Stimulated activated CD8-positive, alpha-beta memory T cell treated with anti-CD3 and anti-CD28 coated beads, Interleukin-7, amount 100 ng/mL, for 1 hour (primary cell): ENCODE results near the gene PFKFB3.
"Not testable (repeated sequence)": the region's sequence is repeated elsewhere in the genome, so short reads cannot be mapped to it uniquely, and the experiment has no call there.

ENCODE experiments used
- DNase-seq, 2 donors: peaks; one replicate each; pipeline ENCODE4 v3.0.0-alpha.2; 2020; ENCODE audit warnings: low read depth in 2 of 2

Gene PFKFB3

DNA sequence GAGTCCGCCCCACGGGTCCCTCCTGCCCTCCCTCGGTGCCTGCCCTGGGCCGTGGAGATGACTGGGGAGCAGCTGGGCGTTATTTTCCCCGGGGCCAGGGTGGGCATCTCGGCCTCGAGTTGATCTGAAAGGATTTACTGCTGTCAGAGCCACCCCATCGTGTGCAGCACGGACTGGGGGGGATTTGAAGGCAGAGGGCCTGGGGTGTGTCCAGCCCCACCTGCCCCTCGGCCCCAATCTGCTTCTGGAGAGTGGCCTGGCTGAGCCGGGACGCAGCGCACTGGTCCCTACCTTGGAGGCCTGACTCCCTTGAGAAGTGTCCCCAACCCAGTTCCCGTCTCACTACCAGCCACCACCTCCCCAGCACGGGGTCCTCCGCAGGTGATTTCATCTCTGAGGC, 24.2 kb upstream of the PFKFB3 start:
- DNase-seq: no peak

DNA sequence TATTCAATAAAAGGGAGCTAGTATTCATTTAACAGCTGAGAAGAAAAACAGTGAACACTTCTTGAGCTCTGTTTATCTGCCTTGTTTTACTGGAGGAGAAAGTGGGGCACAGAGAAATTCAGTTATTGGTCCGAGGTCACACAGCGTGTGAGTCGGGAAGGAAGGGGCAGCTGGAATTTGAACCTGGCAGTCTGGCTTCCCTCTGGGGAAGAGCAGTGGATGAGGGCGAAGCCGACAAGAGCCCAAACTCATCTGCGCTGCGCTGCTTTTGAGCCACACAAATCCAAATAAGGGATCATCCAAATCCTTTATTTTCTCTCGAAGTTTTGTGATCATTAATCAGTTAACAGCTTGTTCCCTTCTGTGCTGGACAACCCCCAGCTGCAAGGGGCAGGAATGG, 23.7 kb upstream of the PFKFB3 start:
- DNase-seq: no peak

DNA sequence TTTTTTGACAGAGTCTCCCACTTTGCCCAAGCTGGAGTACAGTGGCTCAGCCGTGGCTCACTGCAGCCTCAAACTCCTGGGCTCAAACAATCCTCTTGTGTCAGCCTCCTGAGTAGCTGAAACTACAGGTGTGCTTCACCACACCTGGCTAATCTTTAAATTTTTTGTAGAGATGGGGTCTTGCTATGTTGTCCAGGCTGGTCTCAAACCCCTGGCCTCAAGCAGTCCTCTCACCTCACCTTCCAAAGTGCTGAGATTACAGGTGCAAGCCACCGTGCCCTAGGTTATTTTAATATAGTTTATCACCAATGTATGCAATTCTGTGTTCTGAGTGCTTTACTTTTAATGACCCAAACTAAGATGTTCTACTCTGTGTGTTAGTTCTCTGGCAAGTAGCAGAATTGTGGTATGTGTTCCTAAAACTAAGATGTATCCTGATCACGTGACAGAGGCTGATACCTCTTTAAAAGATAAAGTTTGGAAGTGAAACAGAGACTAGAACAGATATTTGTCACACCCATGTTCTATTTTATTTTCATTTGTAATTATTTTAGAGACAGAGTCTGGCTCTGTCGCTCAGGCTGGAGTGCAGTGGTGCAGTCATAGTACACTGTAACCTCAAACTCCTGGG, 22.1 kb upstream of the PFKFB3 start:
- DNase-seq: no peak

DNA sequence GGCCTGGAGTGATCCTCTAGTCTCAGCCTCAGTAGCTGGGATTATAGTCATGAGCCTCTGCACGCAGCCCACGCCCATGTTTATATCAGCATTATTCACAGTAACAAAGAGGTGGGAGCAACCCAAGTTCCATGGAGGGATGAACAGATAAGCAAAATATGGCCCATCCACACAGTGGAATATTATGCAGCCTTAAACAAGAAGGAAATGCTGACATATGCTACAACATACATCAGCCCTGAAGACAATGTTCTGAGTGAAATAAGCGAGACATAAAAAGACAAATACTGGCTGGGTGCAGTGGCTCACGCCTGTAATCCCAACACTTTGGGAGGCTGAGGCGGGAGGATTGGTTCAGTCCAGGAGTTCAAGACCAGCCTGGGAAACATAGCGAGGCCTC, 21.5 kb upstream of the PFKFB3 start:
- no peak for DNase-seq

DNA sequence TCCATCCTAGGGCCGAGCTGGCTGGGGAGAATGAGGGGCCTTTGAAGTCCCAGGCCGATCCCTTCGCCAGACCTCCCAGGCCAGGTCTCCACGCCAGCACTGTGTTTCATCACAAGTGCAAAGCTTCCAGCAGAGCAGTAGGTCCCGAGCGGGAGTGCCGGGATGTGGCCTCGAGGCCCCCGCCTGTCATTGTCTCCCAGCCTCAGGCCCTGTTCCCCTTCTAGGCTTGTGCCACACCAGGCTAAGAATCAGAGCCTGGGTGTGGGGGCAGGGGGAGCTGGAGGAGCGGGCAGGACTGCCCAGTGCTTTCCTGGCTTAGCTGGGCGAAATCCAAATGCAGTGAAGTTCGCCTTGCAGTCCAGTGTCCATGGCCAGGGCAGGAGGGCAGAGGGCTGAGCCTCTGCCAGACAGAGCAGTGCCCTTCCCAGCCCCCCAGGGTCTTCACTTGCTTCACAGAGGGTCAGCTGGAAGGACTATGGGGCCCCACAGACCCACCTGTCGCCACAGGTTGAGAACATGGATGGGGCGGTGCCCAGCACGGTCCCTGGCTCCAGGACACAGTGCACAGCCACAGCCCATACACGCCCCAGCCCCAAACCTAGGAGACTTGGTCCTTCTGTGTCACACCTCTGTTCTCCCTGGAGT, 20.2 kb upstream of the PFKFB3 start:
- no peak for DNase-seq

DNA sequence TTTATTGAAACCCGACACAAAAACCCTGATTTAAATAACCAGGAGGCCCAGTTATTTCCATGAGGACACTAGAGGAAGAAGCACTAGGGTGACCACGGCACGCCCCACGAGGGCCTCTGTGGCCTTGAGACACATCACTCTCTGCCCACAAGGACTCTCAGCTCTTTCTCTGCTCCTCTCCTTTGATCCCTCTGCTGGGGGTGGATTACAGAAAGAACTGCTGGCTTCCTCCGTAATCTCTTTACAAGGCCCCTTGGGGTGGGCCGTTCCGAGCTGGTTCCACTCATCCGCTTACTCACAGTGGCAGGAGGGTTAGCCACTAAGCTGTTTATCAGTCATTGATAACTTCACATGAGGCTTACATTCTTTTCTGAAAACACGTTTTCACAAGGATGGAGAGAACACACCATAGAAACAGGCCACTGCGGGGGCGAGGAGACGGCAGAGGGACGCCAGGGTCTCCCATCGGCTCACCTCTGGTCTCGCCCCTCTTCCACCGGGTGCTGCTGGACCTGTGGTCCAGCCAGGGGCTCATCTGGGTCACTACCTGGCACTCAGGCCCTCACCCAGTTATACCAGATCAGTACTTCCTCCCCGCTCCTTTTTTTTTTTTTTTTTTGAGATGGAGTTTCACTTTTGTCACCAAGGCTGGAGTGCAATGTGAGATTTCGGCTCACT, 17.6 kb upstream of the PFKFB3 start:
- DNase-seq: no peak

DNA sequence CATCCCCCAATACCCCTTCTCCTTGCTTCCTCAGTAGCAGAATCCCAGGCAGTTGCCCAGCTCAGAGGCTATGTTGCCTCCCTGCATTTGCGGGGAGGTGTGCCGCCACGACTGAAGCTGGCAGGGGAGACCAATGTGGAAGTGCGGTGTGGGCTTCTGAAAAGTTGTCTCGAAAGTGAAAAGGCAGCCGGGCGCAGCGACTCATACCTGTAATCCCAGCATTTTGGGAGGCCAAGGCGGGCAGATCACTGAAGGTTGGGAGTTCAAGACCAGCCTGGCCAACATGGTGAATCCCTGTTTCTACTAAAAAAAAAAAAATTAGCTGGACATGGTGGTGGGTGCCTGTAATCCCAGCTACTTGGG, 15.9 kb upstream of the PFKFB3 start:
- no peak for DNase-seq

DNA sequence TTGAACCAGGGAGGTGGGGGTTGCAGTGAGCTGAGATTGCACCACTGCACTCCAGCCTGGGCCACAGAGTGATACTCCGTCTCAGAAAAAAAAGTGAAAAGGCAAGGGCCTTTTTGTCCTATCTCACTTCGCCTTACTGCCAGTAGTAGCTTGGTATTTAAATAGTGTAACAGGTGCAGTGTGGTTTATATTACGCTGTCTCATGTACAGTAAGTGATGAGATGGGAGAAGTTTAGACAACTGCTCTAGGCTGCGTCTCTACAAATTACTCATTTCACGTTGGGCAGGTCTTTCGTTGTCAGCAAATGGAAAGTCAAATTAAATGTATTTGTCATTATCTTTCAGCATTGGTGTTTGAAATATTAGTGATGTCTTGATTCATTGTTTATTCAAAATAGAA, 15.5 kb upstream of the PFKFB3 start:
- no peak for DNase-seq

DNA sequence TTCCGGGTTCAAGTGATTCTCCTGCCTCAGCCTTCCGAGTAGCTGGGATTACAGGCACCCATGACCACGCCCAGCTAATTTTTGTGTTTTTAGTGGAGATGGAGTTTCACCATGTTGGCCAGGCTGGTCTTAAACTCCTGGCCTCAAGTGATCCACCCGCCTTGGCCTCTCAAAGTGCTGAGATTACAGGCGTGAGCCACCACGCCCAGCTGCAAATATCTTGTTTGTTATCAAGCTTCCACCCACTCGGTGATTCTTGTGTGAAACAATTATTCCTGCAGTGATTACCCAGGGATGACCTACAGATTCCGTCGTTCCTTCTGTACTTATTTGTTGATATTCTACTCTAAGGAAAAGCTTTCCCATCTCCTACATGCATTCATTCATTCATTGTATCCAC, 12.7 kb upstream of the PFKFB3 start:
- not testable (repeated sequence) for DNase-seq

DNA sequence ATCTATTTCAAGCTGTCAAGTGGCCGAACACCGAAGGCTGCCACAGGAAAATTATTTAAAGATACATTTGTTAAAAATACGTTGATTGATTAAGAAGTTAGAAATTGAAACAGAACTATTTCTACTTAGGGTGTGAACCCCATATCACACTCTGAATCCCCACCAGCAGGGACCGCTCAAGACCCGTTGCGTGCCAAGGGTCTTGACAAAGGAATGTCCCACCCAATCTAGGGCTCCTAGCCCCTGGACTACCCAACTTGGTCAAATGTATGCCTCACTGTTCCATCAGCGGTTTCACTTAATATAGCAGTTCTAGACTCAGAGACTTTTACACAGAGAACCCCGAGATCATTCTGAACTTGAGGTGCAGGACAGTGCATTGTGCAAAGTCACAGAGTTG, 11.6 kb upstream of the PFKFB3 start:
- no peak for DNase-seq

DNA sequence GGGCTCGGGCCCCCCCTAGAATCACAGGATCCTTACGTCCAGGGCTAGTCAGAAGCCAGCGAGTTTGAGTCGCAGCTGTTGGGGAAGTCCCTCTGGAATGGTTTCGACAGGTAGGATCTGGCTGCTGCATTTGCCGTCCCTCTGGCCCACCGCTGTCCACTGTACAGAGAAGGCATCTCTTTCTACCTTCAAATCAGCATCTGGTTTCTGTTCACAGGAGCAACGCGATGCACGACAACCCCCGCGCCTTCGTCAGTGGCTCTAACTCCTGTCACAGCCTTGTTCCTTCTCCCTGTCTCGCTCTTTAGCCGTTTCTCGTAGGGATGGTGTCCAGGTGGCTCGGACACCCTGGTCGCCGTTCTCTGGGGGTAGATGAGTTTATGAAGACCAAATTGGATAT, 11.2 kb upstream of the PFKFB3 start:
- DNase-seq: no peak

DNA sequence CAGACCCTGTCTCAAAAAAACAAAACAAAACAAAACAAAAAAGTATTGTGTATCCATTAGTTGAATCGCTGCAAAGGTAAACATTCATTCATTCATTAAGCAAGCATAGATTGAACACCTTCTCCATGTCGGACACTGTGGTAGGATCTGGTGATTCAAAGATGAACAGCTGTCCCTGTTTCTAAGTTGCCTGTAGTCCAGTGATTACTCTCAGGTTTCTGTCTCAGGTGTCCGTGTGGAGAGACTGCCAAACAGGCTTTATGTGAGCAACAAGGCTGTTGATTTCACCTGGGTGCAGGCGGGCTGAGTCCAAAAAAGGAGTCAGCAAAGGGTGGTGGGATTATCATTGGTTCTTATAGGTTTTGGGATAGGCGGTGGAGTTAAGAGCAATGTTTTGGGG, 9.4 kb upstream of the PFKFB3 start:
- DNase-seq: not testable (repeated sequence)

DNA sequence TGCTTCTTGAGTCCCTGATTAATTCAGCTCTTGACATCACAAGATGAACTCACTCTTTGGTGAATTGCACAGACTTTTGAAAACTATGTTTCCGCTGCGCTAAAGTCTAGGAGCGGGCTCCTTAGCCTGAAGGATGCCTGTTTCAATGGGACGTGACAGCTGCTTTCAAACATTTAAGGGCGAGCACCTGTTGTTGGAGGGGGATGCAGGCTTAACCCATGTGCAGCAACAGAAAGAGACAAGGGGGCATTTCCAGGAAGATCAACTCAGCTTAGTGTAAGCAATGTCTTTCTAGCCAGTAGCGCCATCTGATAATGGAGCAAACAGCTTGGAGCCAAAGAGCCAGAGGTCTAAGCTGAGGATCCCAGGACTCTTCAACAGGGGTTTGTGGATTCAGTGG, 8.4 kb upstream of the PFKFB3 start:
- no peak for DNase-seq

DNA sequence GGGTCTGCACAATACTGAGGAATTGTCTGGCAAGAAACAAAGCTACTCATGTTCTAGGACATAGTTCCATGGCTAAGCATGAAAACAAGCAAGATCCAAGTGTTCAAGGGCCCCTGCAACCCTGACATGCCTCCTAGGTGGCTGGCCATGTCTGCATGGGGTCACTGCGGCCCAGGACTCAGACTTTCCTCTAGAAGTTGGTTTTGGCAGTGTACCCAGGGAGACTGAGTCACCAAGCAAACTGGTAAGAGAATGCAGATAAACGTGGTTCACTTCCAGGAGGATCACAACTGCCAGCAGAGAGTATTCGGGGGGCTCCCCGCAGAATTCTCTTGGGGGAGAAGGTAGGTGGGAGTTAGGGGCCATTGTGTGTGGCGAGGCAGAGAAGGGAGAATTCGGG, 7.4 kb upstream of the PFKFB3 start:
- no peak for DNase-seq

DNA sequence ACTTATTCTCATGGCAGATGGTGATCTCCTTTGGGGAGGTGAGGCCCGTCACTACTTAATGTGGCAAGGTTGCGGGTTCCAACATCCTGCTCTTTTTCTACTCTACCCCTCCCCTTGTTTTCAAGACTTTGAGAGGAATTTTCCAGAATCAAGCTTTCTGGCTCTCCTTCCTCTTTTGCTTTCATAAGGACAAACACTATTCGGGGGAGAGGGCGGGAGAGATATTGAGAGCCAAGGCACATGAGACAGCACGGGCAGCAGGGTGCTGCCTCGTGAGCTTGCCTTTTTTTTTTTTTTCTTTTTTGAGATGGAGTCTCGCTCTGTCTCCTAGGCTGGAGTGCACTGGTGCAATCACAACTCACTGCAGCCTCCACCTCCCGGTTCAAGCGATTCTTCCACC, 6.9 kb upstream of the PFKFB3 start:
- no peak for DNase-seq

DNA sequence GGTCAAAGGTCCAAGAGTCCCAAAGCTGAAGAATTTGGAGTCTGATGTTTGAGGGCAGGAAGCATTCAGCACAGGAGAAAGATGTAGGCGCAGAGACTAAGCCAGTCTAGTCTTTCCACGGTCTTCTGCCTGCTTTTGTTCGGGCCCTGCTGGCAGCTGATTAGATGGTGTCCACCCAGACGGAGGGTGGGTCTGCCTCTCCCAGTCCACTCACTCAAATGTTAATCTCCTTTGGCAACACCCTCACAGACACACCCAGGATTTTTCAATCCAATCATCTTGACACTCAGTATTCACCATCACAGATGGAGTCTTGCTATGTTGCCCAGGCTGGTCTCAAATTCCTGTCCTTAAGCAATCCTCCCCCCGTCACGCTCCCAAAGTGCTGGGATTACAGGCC, 6.2 kb upstream of the PFKFB3 start:
- not testable (repeated sequence) for DNase-seq

DNA sequence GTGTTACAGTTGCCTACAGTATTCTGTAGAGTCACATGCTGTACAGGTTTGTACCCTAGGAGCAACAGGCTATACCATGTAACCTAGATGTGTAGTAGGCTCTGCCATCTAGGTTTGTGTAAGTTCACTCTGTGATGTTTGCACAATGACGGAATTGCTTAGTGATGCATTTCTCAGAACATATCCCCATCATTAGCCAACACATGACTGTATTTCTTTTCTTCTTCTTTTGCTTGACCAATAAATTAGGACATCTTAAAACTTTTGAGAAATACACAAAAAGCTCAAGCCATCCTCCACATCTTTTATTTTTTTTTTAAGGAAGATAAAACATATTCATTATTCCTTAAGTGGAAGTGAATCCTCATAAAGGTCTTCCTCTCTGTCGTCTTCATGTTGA, 5.4 kb upstream of the PFKFB3 start:
- DNase-seq: no peak

DNA sequence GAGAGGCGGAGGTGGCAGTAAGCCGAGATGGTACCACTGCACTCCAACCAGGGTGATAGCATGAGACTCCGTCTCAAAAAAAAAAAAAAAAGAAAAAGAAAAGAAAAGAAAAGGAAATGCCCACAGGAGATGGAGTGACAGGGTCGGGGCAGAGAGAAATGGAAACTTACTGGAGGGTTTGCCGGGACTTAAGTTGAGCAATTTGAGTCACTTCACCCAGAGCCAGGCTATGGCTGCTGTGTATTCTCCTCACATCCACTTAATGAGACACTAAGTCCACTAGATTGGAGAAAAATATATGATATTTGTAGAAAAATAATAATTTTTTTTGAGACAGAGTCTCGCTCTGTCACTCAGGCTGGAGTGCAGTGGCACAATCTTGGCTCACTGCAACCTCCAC, 4.6 kb upstream of the PFKFB3 start:
- DNase-seq: no peak

DNA sequence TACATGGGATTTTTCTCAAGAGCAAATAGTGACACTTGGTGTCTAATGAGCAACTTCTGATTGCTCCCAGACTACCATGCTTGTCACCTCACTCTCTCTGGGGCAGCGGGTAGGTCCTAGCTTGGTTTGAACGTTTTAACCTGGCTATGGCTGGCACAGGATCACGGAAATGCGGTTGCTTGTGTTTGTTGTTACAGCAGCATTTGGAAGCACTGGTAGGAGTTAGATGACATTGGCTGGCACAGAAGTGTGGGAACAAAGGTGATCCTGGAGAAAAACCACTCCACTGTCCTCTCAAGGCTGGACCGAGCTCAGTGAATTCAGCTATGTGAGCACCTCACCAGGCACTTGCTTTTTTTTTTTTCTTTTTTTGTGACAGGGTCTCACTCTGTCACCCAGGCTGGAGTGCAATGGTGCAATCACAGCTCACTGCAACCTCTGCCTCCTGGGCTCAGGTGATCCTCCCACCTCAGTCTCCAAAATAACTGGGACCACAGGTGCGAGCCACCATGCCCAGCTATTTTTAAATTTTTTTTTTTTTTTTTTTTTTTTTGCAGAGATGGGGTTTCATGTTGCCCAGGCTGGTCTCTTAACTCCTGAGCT, 3.5 kb upstream of the PFKFB3 start:
- no peak for DNase-seq

DNA sequence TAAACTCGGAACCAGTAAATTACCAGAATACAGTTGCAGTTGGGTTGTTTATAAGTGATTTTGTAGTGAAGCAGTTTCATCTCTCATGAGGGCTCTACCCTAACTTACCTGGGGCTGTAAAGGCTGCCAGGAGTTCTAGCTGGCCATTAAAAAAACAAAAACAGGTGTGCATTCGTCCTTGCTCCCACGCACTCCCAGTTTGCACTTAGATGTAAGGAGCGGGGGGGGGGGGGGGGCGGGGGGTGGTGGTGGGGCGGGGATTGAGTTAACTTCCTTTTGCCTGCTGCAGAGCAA, 2.3 kb upstream of the PFKFB3 start:
- DNase-seq: no peak

DNA sequence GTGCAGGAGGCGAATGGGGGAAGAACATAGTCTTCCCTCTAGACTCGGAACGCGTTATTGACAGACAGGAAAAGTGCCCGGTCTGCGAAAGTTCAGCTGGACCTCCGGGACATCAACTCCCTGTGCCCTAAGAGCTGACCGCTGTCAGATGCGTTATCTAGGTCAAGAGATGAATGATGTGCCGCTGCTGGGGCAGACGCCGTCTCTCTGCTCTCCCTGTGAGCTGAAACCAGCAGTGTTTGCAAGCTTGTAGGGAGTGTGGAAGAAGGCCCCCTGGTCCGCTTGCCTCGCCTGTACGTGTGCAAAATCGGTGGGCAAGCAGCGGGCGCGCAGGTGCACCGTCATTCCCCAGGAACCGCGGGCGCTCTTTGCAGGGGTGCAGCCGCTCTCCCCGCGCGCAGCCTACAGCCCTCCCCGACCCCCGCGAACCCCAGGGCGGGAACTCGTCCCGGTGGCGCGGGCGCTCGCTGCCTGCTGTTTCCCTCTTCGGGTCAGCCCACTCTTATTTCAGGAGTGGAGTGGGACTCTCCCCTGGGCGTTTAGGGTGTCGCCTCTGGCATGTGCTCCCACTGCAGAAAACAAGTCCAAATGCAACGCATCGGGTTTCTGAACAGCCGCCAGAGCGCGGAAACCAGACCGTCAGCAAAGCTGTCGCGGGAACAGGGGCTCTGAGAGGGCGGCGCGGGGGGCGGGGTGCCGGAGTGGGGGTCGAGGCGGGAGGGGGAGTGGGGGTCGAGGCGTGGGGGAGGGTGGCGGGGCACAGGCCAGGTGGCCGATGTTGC, 1.8 kb upstream of the PFKFB3 start:
- DNase-seq: peak in 1 of 2 donors; percentile 5

DNA sequence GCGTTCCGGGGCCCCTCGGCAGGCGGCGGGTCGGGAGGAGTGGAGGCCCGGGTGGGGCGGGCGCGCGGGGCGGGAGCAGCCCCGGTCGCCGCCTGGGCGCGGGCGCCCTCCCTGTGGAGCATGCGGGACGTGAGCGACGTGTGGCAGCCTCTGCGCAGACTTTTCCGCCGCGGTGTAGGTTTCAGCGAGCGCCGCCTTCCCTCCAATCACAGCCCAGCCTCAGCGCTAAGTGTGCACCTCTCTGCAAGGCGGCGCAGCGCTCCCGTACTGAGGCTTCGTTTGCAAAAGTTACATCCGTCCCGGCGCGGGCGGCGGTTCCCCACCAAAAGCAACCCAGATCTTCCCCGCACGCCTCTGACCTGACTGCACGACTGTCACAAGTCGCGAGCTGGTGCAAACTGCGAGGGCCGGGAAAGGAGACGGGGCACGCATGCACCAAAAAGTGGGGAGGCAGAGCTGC, 1.2 kb upstream of the PFKFB3 start:
- DNase-seq: peak; percentile 53 to 59
